Measurements from ENCODE around the gene USP32.

USP32 gene

DNA sequence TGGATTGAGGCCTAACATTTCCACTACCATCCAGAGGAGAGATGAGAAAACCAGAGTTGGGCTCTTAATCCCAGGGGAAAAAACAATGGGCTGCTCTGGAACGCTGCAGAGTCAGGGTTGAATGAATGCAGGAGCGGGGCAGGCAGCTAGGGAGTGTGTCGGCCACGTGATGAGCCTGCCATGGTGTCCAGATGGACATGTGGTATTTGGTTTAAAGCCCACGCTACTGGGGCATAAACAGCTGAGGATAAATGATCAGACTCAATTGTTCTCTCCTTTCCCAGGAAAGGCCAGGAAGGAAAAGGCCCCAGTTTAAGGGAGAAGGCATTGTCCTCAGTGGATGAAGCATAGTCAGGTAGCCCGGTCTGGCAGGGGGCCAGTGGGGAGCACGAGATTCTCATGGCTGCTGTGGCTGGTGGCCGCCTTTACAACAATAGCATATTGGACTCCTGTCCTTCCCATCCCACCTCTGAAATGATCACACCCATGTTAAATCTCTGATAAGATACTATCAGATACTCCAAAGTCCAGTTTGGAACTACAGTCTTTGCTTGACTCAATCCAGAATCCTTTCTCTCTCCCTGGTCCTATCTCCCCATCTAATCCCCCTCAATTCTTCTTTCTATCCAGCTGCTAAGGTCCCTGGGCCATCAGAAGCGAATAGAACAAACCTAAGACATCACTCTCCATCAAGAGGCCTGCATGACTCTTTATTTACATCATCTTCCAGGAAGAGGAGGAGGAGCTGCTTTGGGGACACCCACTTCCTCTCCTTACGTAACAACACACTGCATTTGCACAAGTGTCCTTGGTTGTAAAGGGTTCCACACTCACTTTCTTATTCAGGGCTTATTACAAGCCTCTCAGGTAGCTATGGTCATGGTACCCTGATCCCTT lies 221.8 kb downstream of the USP32 start:
- peak; percentile 57 for DNase-seq

DNA sequence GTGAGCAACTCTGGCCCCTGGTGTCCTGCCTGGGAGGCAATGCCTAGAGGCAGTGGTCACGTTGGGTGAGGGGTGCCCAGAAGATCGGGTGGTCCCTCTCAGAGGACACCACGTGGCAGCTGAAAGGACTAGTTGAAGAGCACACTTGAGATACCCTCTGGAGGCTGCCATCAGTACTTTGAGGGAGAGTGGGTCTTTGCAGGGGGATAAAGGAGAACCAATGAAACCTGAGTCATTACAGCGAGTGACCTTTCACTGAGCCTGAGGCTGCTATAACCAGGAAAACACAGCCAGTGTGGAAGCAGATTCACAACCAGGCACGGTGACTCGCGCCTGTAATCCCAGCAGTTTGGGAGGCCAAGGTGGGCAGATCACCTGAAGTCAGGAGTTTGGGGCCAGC lies 223.3 kb downstream of the USP32 start:
- no peak for DNase-seq

- DNase-seq = no peak
Measured at GRCh38 chr17:60167065-60167741, 224.7 kb downstream of the USP32 start.

DNA sequence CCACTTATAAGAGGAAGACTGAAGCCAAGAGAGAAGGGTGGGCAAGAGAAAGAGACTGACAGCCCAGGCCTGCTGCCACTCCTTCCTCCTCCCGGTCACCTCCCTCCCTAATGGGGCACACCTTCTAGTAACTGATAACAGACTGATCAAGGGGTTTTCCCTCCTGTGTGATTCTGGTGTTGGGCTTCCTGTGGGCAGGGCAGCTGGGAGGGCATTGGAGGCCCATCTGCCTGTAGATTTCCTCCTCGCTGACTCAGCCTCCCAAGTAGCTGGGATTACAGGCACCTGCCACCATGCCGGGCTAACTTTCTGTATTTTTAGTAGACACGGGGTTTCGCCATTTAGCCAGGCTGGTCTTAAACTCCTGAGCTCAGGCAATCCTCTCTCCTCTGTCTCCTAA lies 226.0 kb downstream of the USP32 start:
- no peak for DNase-seq

GRCh38 chr17:60165223-60165622 lies 226.7 kb downstream of the USP32 start:
- DNase-seq = no peak

DNA sequence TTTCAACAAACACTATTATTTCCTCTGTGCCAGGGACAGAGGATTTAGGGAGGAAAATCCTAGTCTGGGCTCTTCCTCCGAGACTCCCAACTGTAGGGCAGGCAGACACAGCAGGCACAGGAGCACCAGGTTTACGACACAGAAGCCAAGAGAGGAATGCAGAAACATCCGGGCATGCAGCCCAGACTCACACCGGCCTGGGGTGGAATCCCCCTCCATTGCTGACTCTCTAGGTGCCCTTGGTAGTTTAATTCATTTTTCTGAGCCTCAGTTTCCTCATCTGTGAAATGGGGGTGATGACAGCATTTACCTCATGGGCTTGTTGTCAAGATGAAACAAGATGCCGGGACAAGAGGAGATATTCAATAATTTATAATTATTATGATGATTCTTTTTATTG lies 227.2 kb downstream of the USP32 start:
- no peak for DNase-seq

DNA sequence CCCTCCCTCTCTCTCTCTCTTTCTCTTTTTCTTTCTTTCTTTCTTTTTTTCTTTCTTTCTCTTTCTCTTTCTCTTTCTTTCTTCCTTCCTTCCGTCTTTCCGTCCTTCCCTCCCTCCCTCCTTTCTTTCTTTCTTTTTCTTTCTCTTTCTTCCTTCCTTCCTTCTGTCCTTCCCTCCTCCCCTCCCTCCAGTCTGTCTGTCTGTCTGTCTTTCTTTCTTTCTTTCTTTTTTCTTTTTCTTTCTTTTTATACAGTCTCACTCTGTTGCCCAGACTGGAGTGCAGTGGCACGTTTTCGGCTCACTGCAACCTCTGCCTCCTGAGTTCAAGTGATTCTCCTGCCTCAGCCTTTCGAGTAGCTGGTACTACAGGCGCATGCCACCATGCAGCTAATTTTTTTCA lies 227.8 kb downstream of the USP32 start:
- DNase-seq = no peak

DNA sequence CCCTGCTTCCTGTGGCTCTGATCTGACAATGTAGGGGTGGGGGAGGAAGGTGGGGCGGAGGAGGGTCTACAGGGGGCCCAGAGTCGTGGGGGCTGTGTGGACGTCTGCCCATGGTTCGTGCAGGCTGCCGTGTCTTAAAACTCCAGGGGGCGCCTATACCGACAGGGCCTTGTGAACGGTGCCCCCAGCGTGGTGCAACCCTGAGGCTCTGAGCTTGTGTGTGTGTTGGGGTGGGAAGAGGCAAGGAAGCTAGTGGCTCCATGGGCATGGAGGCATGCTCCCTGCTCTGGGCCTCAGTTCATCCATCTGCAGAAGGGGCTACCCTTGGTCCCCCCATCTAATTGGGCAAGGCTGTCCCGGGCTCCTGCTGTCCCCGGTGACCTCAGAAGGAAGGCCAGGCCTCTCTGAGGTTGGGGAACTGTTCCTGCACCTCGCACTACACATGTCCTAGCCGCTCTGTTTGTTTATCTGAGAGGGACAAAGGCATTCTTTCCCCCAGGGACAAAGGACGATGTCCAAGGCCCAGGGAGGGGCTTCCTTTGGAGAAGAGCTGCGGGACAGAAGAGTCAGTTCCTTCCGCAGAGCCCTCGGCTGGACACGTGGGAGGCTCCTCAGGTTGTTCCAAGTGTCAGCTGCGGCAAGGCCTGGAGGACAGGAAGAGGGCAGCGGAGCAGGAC lies 228.7 kb downstream of the USP32 start:
- DNase-seq = no peak

- no peak for DNase-seq
Measured at GRCh38 chr17:60161598-60162330, 230.2 kb downstream of the USP32 start.

- no peak for DNase-seq
Measured at GRCh38 chr17:60160829-60161501, 231.0 kb downstream of the USP32 start.

GRCh38 chr17:60159479-60159866 lies 232.5 kb downstream of the USP32 start:
- no peak for DNase-seq

DNA sequence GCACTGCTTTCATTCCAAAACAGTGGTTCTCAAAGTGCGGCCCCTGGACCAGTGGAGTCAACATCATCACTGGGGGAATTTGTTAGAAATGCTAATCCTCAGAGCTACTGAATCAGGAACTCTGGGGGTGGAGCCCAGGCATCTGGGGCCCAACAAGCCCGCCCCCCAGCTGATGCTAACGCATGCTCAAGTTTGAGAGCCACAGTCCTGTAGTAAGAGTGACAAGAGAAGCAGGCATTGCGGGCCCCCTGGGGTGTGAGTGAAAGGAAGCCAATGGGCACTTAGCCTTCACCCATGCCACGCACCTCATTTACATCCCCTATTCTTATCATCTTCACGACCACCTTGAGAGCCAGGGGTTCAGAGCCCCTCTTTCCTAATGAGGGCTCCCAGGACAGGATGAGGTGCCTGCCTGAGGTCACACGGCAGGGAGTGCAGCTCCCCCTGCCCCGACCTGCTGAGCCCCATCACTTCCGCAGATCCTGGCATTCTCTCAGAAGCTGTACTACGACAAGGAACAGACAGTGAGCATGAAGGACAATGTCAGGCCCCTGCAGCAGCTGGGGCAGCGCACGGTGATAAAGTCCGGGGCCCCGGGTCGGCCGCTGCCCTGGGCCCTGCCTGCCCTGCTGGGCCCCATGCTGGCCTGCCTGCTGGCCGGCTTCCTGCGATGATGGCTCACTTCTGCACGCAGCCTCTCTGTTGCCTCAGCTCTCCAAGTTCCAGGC lies 233.0 kb downstream of the USP32 start:
- no peak for DNase-seq

- DNase-seq = no peak
Measured at GRCh38 chr17:60157487-60158040, 234.4 kb downstream of the USP32 start.

DNA sequence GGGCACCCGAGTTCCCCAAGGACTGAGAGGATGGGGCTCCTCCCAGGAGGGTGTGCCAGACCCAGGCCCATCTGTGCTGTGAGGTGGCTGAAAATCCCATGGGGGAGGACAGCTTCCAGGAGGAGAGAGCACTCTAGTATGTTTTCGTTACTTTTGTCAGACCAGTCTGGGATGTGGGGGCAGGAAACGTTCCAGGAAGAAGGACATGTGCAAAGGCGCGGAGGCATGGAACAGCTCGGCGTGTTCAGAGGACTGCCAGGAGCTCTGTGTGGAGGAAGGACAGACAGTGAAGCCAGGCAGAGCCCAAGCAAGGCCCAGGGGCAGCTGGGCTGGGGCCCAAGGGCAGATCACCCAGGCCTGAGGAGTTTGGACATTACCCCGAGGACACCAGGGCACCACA lies 235.2 kb downstream of the USP32 start:
- DNase-seq = no peak

DNA sequence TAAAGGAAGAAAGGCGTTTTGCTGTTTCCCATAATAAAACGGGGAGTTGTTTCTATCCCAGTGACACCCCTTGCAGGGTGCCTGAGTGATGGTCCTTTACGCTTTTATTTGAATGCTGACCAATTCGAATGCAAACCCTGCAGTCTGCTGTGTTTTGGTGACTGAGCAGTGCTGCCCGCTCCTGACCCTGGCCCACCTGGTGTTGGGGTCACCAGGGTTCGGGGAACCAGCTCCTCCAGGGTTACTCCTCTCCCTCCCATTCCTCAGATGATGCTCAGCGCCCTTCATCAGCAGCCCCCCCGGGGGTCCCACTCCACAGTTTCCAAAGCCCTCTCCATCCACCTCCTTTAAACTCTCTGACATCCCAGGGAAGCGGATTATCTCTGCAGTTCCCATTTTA lies 236.1 kb downstream of the USP32 start:
- DNase-seq = no peak

- DNase-seq = no peak
Measured at GRCh38 chr17:60155427-60155814, 236.5 kb downstream of the USP32 start.

DNA sequence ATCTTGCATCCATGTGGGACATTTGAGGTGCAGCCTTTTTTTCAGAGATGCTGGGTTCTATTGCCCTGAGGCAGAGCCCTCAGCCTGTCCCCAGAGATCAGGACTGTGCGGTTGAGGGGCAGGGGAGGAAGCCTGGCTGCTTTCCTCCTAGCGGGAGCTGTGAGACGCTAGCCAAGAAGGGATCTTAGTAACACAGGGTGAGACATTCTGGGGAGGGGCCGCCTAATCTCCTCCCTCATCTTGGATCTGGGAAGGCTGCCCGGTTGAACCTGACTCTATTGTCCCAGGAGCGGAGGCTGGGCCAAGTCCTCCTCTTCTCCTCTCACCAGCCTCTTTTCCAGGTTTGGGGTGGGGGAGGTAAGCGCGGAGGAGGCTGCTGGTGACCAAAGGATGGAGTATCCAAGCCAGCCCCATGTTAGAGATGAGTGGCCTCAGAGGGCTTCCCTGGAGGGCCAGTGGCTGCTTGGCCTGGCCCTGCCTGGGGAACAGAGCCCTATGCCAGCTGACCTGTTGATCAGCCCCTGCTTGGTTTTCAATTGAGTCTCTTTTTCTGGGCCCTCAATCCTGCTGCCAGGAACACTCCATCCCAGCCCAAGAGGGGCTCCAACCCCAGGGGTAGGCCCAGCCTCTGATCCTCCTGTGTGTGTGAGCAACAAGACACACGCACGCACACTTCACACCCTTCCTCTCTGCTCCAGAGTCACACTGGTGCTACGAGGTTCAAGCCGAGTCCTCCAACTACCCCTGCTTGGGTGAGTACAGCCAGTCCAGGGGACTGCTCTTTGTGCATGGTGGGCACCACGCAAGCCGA lies 237.1 kb downstream of the USP32 start:
- peak; percentile 85 for DNase-seq

GRCh38 chr17:60153606-60154390 lies 238.1 kb downstream of the USP32 start:
- peak; percentile 33 for DNase-seq

DNA sequence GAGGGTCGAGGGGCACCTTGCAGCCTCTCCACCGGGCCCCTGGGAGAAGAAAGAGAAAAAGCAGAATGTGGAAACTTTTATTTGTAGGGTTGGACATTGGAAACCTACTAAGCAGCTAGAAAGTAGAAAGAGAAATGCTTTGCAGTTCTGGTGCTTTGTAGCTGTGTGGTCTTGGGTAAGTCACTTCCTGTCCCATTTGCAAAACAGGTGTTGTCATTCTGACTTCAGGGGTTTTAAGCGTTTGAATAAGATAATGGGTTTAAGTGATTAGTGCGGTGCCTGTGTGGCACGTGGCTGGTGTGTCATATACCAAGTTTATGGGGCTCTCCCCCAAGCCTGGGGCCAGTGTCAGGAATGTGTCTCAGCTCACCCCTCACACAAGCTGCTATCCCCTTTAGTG lies 240.6 kb downstream of the USP32 start:
- DNase-seq = no peak

Measured in fibroblast of skin of right biceps (primary cell).